Transverse colon (tissue), 3 donors: ENCODE results near the gene FKBP2.

Experiments used
- POLR2A ChIP-seq: fragments of 450-650 bp; IDR thresholded peaks from one replicate; pipeline ENCODE4 v1.6.1; 2016; ENCODE audit warnings: antibody characterized with exemption, mild to moderate bottlenecking, moderate library complexity
- TF ChIP-seq, protein P1 (sequence below), 5 experiments: fragments of 200-600 bp in 3 of 5; fragments of 450-650 bp in 2 of 5; sonication (generic) in 3 of 5; IDR thresholded peaks; 1 replicate in 2 of 5; 2 replicates in 3 of 5; pipeline ENCODE4 v1.5.1; 2016 to 2017; ENCODE audit warnings: antibody characterized with exemption in 5 of 5, inconsistent platforms in 3 of 5, mild to moderate bottlenecking in 2 of 5, moderate library complexity in 1 of 5

DNA sequence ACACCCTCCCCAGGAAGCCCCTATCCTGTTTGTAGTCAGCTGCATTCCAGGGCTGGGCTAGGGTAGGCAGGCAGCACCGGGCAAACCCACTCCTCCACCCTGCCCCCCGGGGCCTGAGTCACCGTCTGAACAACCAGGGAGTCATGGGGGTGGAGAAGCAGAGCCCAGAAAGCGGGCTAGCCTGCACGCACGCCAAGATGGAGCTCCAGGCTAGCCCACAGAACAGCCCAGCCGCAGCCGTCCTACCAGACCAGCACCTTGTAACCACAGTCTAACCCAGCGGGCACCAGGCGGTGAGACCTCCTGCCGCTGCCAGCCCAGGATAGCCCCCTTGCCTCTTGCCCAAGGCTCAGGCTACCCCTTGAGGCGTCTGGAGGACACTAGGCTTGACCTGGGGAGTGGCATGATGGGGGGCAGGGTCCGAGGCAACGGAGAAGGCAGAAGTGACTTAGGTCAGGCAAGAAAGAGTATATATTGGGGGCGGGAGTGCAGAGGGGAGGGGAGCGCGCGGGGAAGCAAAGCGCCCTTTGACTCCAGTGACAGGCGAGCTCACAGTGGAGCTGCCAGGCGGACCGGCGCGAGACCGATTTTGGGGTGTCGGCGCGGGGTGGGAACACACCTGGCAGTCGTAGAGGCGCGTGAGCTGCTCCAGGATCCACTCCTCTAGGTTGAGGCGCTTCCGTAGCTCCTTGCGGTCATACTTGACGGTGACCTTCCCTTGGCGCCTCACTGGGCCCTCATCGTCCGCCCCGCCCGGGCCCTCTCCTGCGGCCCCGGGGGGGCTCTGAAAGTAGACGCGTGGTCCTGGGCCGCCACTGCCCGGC is 5.1 kb downstream of the FKBP2 start:
- TF ChIP-seq, protein P1, sequence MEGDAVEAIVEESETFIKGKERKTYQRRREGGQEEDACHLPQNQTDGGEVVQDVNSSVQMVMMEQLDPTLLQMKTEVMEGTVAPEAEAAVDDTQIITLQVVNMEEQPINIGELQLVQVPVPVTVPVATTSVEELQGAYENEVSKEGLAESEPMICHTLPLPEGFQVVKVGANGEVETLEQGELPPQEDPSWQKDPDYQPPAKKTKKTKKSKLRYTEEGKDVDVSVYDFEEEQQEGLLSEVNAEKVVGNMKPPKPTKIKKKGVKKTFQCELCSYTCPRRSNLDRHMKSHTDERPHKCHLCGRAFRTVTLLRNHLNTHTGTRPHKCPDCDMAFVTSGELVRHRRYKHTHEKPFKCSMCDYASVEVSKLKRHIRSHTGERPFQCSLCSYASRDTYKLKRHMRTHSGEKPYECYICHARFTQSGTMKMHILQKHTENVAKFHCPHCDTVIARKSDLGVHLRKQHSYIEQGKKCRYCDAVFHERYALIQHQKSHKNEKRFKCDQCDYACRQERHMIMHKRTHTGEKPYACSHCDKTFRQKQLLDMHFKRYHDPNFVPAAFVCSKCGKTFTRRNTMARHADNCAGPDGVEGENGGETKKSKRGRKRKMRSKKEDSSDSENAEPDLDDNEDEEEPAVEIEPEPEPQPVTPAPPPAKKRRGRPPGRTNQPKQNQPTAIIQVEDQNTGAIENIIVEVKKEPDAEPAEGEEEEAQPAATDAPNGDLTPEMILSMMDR (IDR thresholded peaks at IDR 0.05) = peak in 2 of 5 experiments; percentile 13 to 21
- TF ChIP-seq POLR2A = peak; percentile 68
